HEK293T (cell line): ENCODE measurements around the gene ART5.

ENCODE experiments used
- BHLHE40 ChIP-seq: fragments of 450-650 bp; IDR thresholded peaks from 2 replicates; pipeline ENCODE4 v1.6.1; 2016; ENCODE audit warnings: mild to moderate bottlenecking, moderate library complexity, borderline replicate concordance
- ELF4 ChIP-seq: fragments of 450-650 bp; IDR thresholded peaks from 2 replicates; pipeline ENCODE4 v1.6.1; 2017; ENCODE audit warnings: antibody characterized with exemption
- FOXA1 ChIP-seq: fragments of 450-650 bp; IDR thresholded peaks from 2 replicates; pipeline ENCODE4 v1.6.1; 2016; ENCODE audit warnings: mild to moderate bottlenecking
- FOXM1 ChIP-seq: fragments of 450-650 bp; IDR thresholded peaks from 2 replicates; pipeline ENCODE4 v1.6.1; 2017; ENCODE audit warnings: mild to moderate bottlenecking, borderline replicate concordance
- HDGF ChIP-seq: fragments of 450-650 bp; IDR thresholded peaks from 2 replicates; pipeline ENCODE4 v1.6.1; 2017; ENCODE audit warnings: antibody characterized with exemption, borderline replicate concordance
- SP1 ChIP-seq: fragments of 450-650 bp; IDR thresholded peaks from 2 replicates; pipeline ENCODE4 v1.6.1; 2017
- SUZ12 ChIP-seq: fragments of 450-650 bp; IDR thresholded peaks from 2 replicates; pipeline ENCODE4 v1.6.1; 2016; ENCODE audit warnings: mild to moderate bottlenecking
- ZNF384 ChIP-seq: fragments of 450-650 bp; IDR thresholded peaks from 2 replicates; pipeline ENCODE4 v1.6.1; 2016

GRCh38 chr11:3605771-3606203 lies 36.0 kb downstream of the ART5 start:
- TF ChIP-seq ELF4, result no peak
- no peak for TF ChIP-seq SP1
- TF ChIP-seq FOXA1, result no peak
- no peak for TF ChIP-seq ZNF384
- no peak for TF ChIP-seq HDGF
- no peak for TF ChIP-seq SUZ12
- no peak for TF ChIP-seq BHLHE40
- no peak for TF ChIP-seq FOXM1
